Right lobe of liver (tissue), 6 donors: ENCODE data around the gene CRYBA4. TPM values are rescaled to one million over a fixed set of nuclear protein-coding genes. Genes with fewer than 3 reads are reported as not detected.

ENCODE experiments used
- ATAC-seq, 4 donors: fragments of 200-7000 bp; cut with Tn5 transposase; one replicate each; pipeline ENCODE4 v1.9.1; 2020; ENCODE audit warnings: mild to moderate bottlenecking in 4 of 4, moderate library complexity in 4 of 4
- DNase-seq, 3 donors: peaks; one replicate each; pipeline ENCODE4 v3.0.0-alpha.2; 2020
- H3K27ac ChIP-seq, 3 donors: fragments of 200-600 bp; one replicate each; pipeline ENCODE4 v1.8.0; 2022
- H3K27me3 ChIP-seq, 2 donors: fragments of 200-600 bp; one replicate each; pipeline ENCODE4 v1.8.0; 2022
- H3K36me3 ChIP-seq, 4 donors: fragments of 200-600 bp; sonication (generic) in 1 of 4; one replicate each; pipeline versions ENCODE4 v1.5.1 to v1.8.0; 2017 to 2022; ENCODE audit warnings: control low read depth in 1 of 4
- H3K4me1 ChIP-seq, 4 donors: fragments of 200-600 bp; sonication (generic) in 1 of 4; one replicate each; pipeline versions ENCODE4 v1.5.1 to v1.8.0; 2017 to 2022; ENCODE audit warnings: control low read depth in 1 of 4
- H3K4me3 ChIP-seq, 3 donors: fragments of 200-600 bp; one replicate each; pipeline ENCODE4 v1.8.0; 2022
- H3K9me3 ChIP-seq, 4 donors: fragments of 200-600 bp; sonication (generic) in 1 of 4; one replicate each; pipeline versions ENCODE4 v1.5.1 to v1.8.0; 2017 to 2022; ENCODE audit warnings: control low read depth in 1 of 4
- CTCF ChIP-seq, 4 donors: fragments of 200-600 bp in 3 of 4; fragments of 450-650 bp in 1 of 4; IDR thresholded peaks; one replicate each; pipeline versions ENCODE4 v1.5.1 to v1.8.0; 2016 to 2022; ENCODE audit warnings: antibody characterized with exemption in 4 of 4, mild to moderate bottlenecking in 2 of 4
- POLR2A ChIP-seq: fragments of 450-650 bp; IDR thresholded peaks from one replicate; pipeline ENCODE4 v1.6.1; 2017; ENCODE audit warnings: antibody characterized with exemption, mild to moderate bottlenecking
- WGBS: methylation state at CpG from one replicate; pipeline ENCODE4 v1.1.6; 2018; ENCODE audit warnings: low coverage, low lambda C conversion rate; ENCODE audit not compliant: insufficient coverage; ENCODE audit errors: missing lambda C conversion rate; 5-methylcytosine and 5-hydroxymethylcytosine counted together
- intact Hi-C, 2 donors: fragments of 100-400 bp; cut with DNase I; formaldehyde crosslinking; loops; one replicate each; pipeline versions ENCODE4 v1.11.2 to v1.14.1; 2022
- total RNA-seq, 6 experiments: library from RNA; depleted of rRNA in 2 of 6; stranded (reverse); fragments of >200 nt in 2 of 6; fragmentation: NEBNext Ultra II Directional in 3 of 6; extraction: Animal tissue kit (Norgen Biotek cat#: 25700) in 3 of 6; gene quantifications; one replicate each; pipeline versions ENCODE4 v1.1.0 to v1.2.4, GENCODE V29; 2016 to 2023
- donor health status: DM: no; HTN: yes; CAD: no.
- donor health status: DM: no; HTN: no; CAD: no.
- donor health status: DM: no; HTN: no; CAD: no.
- donor health status: DM: no; HTN: yes; CAD: no.
- donor health status: DM: no; HTN: yes; CAD: no.

Gene CRYBA4
- total RNA-seq, 6 experiments from 2014 or later, result not detected

DNA sequence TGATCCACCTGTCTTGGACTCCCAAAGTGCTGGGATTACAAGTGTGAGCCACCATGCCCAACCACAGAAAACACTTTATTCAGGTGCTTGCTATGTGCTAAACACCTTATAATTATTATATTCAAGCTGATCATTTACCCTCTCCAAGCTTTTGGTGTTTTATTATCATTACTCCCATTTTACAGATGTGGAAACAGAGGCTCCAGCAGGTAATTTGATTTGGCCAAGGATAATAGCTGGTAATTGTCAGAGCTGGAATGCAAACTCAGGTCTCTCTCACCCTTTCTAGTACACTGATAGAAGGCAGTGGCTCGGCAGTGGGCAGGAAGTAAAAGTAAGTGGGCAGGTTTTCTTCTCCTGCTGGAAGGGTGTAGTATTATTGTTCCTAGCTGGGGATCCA, 28.0 kb upstream of the CRYBA4 start:
- peaks cover 0 to 19% (median 0%) of the 10 kb centered on the region in 4 donors for H3K4me1 ChIP-seq
- 40% methylated on average over 1 of the region's 1 CpG for WGBS

DNA sequence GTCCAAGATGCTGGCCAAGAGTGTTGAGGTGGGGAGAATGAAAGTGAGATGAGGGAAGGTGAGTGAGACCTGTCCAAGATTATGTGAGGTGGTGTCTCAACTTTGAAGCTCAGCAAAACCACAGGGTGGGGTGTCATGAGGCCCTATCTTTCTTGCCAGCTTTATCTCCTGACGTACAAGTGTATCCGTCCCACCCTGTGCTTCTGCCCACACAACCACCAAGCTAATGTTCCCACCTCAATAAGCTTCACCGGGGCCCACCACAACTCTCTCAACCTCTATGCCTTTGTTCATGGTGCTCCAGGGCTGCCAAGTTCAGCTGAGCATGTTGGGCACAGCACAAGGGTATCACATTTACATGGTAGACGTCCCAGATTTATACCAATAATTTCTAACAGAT, 24.7 kb upstream of the CRYBA4 start:
- WGBS, result 67% methylated on average over 3 of the region's 4 CpGs
- no peak overlapping the region for H3K27ac ChIP-seq
- ATAC-seq (peak in 3 of 4 donors; percentile 15 to 23 (median 16)), DNase-seq (no peak)
- intact Hi-C loops, result no loop called here
- H3K27me3 ChIP-seq, result no peaks in the 10 kb centered on the region
- H3K9me3 ChIP-seq, result no peaks in the 10 kb centered on the region
- TF ChIP-seq CTCF (IDR thresholded peaks at IDR 0.05), result no peak
- no peak for TF ChIP-seq POLR2A
- H3K4me3 ChIP-seq, result no peak overlapping the region
- peaks cover 0 to 10% (median 0%) of the 10 kb centered on the region in 4 donors for H3K4me1 ChIP-seq
- H3K36me3 ChIP-seq, result no peaks in the 10 kb centered on the region

More for the DNA sequence above, 28.0 kb upstream of the CRYBA4 start:
- ATAC-seq (no peak), DNase-seq (no peak)
- H3K9me3 ChIP-seq, result no peaks in the 10 kb centered on the region
- H3K27me3 ChIP-seq, result no peaks in the 10 kb centered on the region
- no peak overlapping the region for H3K4me3 ChIP-seq
- TF ChIP-seq POLR2A (no peak), CTCF (IDR thresholded peaks at IDR 0.05) (no peak)
- no peak overlapping the region for H3K27ac ChIP-seq
- no peaks in the 10 kb centered on the region for H3K36me3 ChIP-seq
- intact Hi-C loops, result no loop called here

DNA sequence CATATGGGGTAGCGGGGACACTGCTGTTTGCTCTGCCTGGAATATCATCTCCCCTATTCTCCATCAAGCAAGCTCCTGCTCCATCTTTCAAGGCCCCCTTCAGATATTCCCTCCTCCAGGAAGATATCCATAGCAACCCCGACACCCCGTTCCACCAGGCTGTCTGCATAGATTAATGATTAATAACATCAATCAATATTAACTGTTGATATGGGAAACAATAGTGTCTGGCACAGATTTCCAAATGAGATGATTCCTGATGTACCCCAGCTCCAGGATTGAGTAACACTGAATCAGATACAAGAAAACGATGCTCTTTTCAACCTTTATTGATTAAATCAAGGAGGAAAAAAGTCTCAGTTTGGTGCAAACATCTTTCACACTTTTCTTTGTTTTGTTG, 24.3 kb upstream of the CRYBA4 start:
- intact Hi-C loops, result no loop called here
- DNase-seq (no peak), ATAC-seq (peak; percentile 36 to 73 (median 62))
- Histone ChIP-seq H3K4me3 (no peak overlapping the region), H3K9me3 (no peaks in the 10 kb centered on the region), H3K27ac (no peak overlapping the region), H3K36me3 (no peaks in the 10 kb centered on the region), H3K27me3 (no peaks in the 10 kb centered on the region), H3K4me1 (peaks cover 0 to 10% (median 0%) of the 10 kb centered on the region in 4 donors)
- TF ChIP-seq CTCF (IDR thresholded peaks at IDR 0.05), result no peak
- 44% methylated on average over 4 of the region's 4 CpGs for WGBS

DNA sequence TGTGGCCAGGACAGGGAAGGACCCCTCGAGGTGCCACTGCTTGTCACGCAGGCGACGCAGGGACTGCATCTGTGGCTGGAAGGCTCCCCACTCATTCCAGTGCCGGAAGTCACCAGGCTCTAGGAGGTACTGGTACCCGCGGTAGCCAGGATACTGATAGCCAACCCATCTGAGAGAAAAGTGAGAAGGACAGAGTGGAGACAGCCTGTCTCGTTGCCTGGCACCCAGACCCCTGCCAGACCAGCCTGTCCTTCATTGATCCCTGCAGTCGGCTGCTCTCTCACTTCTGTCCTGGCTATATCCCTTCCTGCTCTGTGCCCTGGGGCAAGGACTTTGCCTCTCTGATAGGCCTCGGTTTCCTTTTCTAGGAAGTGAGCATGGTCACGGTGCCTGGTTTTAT, 22.3 kb upstream of the CRYBA4 start:
- no peak overlapping the region for H3K4me3 ChIP-seq
- no peak for TF ChIP-seq POLR2A
- TF ChIP-seq CTCF (IDR thresholded peaks at IDR 0.05), result no peak
- WGBS, result 80% methylated on average over 1 of the region's 11 CpGs
- ATAC-seq (no peak), DNase-seq (no peak)
- no peaks in the 10 kb centered on the region for H3K9me3 ChIP-seq
- peaks cover 0 to 10% (median 0%) of the 10 kb centered on the region in 4 donors for H3K4me1 ChIP-seq
- intact Hi-C loops, result no loop called here
- no peaks in the 10 kb centered on the region for H3K27me3 ChIP-seq
- H3K36me3 ChIP-seq, result no peaks in the 10 kb centered on the region
- no peak overlapping the region for H3K27ac ChIP-seq

DNA sequence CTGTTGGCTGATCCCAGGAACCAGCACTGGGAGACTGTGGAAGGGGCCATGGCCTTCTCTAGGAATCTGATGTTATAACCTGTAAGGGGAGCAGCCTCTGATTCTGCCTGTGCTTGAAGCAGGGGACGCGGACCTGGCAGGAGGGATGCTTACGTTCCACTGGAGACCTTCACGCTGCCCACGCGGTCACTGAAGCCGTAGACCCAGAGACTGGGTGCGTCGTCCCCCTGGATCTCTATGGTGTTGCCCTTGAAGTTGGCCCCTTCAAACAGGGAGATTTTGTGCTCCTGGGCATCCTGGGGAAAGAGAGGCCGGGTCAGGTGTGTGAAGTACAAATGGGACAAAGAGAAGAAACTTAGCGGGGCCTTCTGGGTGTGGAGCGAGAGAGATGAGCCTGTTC, 20.0 kb upstream of the CRYBA4 start:
- Histone ChIP-seq H3K4me3 (no peak overlapping the region), H3K4me1 (peaks cover 0 to 10% (median 0%) of the 10 kb centered on the region in 4 donors), H3K9me3 (no peaks in the 10 kb centered on the region), H3K36me3 (no peaks in the 10 kb centered on the region), H3K27me3 (no peaks in the 10 kb centered on the region), H3K27ac (no peak overlapping the region)
- ATAC-seq (no peak), DNase-seq (no peak)
- intact Hi-C loops, result no loop called here
- TF ChIP-seq POLR2A, result no peak
- TF ChIP-seq CTCF (IDR thresholded peaks at IDR 0.05), result no peak
- 69% methylated on average over 3 of the region's 12 CpGs for WGBS
